Activated naive CD4-positive, alpha-beta T cell treated with anti-CD3 and anti-CD28 coated beads, Interleukin-2, amount 50 U/mL, for 72 hours (primary cell): ENCODE data around the gene LIMD2. TPM values are rescaled to one million over a fixed set of nuclear protein-coding genes. Genes with fewer than 3 reads are reported as not detected.

ENCODE experiments used
- ATAC-seq, 2 donors: fragments of 150-1000 bp; cut with Tn5 transposase; 2 replicates each; pipeline ENCODE4 v1.10.0; 2021; ENCODE audit warnings: mild to moderate bottlenecking in 2 of 2, moderate library complexity in 2 of 2
- DNase-seq, 2 donors: peaks; one replicate each; pipeline ENCODE4 v3.0.0; 2021 to 2022; ENCODE audit warnings: low spot score in 2 of 2
- H3K27ac Mint-ChIP-seq, 2 donors: one replicate each; pipeline ENCODE4 v1.8.0; 2022; ENCODE audit warnings: mild to moderate bottlenecking in 2 of 2, mixed read lengths in 2 of 2
- H3K36me3 Mint-ChIP-seq, 2 donors: one replicate each; pipeline ENCODE4 v1.8.0; 2022; ENCODE audit warnings: mixed read lengths in 2 of 2
- H3K9me3 Mint-ChIP-seq, 2 donors: one replicate each; pipeline ENCODE4 v1.8.0; 2022; ENCODE audit warnings: mixed read lengths in 2 of 2
- total RNA-seq, 2 donors: library from RNA; stranded (reverse); gene quantifications; one replicate each; pipeline ENCODE4 v1.2.3, GENCODE V29; 2022

Gene LIMD2
- total RNA-seq, 2 donors from 2014 or later: 76.7 to 166 TPM

DNA sequence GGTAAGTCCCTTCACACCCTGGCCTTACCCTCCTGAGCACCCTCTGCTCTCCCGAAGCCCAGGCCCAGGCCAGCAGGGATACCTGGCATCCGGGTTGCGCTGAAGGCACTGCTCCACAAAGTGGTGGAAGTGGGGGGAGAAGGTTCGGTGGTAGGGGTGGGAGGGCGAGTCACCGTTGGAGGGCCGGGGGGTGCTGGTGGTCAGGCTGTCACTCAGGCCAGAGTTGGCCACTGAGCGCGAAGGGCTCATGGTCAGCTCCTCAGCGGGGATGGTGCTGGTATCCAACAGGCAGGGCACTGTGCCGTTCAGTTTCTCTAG is 4.3 kb upstream of the LIMD2 start:
- DNase-seq (no peak), ATAC-seq (no peak)
- peaks cover 22 to 28% of the 10 kb centered on the region in 2 donors for H3K36me3 Mint-ChIP-seq
- peak overlapping the region; percentile 36 to 94 for H3K27ac Mint-ChIP-seq
- H3K9me3 Mint-ChIP-seq: no peaks in the 10 kb centered on the region

DNA sequence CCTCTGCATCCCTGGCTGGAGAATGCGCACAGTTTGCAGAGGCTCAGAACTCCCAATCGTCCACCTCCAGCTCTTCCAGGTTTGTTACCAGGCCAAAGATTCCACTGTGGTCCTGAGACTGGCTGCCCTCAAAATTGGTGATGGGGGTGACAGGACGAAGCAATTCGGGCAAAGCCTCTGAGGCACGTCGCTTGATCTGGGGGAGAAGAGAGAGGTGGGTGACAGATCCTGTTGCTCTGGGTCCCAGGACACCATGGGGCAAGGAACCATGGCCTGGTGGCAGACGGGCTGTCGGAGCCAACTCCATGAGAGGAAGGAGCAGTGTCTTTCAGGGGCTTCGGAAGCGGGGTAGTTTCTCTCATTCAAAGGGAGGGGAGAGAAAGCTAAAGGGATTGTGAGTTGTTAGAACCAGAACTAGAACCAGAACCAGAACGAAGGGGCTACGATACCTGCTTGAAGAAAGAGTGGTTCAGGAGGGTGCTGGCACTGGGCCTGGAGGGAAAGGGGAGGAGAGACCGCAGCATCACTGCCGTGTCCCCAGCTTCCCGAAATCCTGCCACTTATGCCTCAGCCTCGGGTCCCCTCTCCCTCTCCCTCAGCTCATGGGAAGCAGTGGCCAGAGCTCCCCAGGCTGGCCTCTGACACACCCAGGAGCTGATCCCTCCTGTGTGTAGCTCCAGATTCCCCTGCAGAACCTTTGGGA is 3.8 kb upstream of the LIMD2 start:
- Mint-ChIP-seq H3K27ac (peak overlapping the region; percentile 94 to 97), H3K9me3 (no peaks in the 10 kb centered on the region), H3K36me3 (peaks cover 17 to 23% of the 10 kb centered on the region in 2 donors)
- DNase-seq (no peak), ATAC-seq (no peak)

GRCh38 chr17:63703029-63703428 is 3.1 kb upstream of the LIMD2 start:
- Mint-ChIP-seq H3K9me3 (no peaks in the 10 kb centered on the region), H3K36me3 (peaks cover 15 to 25% of the 10 kb centered on the region in 2 donors), H3K27ac (peak overlapping the region; percentile 94 to 97)
- no peak for DNase-seq
- no peak for ATAC-seq

GRCh38 chr17:63702721-63703015 is 2.7 kb upstream of the LIMD2 start:
- H3K36me3 Mint-ChIP-seq: peaks cover 19 to 28% of the 10 kb centered on the region in 2 donors
- H3K9me3 Mint-ChIP-seq: no peaks in the 10 kb centered on the region

GRCh38 chr17:63701868-63702720 is 2.2 kb upstream of the LIMD2 start:
- peak overlapping the region; percentile 94 to 97 for H3K27ac Mint-ChIP-seq
- ATAC-seq (peak; percentile 20 to 52), DNase-seq (peak; percentile 62 to 81)
- peaks cover 25 to 34% of the 10 kb centered on the region in 2 donors for H3K36me3 Mint-ChIP-seq
- no peaks in the 10 kb centered on the region for H3K9me3 Mint-ChIP-seq

More at GRCh38 chr17:63702721-63703015, 2.7 kb upstream of the LIMD2 start:
- ATAC-seq: no peak
- DNase-seq: peak in 1 of 2 donors; percentile 55
- H3K27ac Mint-ChIP-seq: peak overlapping the region; percentile 94 to 97

- ATAC-seq: no peak
- peaks cover 31 to 40% of the 10 kb centered on the region in 2 donors for H3K36me3 Mint-ChIP-seq
Observed at GRCh38 chr17:63701456-63701820, 1.5 kb upstream of the LIMD2 start.

GRCh38 chr17:63700528-63701455 is 867 bp upstream of the LIMD2 start:
- H3K27ac Mint-ChIP-seq: peak overlapping the region; percentile 94 to 97
- ATAC-seq (peak; percentile 2 to 3), DNase-seq (peak; percentile 51 to 77)
- peaks cover 31 to 44% of the 10 kb centered on the region in 2 donors for H3K36me3 Mint-ChIP-seq
- no peaks in the 10 kb centered on the region for H3K9me3 Mint-ChIP-seq

More at GRCh38 chr17:63701456-63701820, 1.5 kb upstream of the LIMD2 start:
- Mint-ChIP-seq H3K27ac (peak overlapping the region; percentile 94 to 97), H3K9me3 (no peaks in the 10 kb centered on the region)
- no peak for DNase-seq

DNA sequence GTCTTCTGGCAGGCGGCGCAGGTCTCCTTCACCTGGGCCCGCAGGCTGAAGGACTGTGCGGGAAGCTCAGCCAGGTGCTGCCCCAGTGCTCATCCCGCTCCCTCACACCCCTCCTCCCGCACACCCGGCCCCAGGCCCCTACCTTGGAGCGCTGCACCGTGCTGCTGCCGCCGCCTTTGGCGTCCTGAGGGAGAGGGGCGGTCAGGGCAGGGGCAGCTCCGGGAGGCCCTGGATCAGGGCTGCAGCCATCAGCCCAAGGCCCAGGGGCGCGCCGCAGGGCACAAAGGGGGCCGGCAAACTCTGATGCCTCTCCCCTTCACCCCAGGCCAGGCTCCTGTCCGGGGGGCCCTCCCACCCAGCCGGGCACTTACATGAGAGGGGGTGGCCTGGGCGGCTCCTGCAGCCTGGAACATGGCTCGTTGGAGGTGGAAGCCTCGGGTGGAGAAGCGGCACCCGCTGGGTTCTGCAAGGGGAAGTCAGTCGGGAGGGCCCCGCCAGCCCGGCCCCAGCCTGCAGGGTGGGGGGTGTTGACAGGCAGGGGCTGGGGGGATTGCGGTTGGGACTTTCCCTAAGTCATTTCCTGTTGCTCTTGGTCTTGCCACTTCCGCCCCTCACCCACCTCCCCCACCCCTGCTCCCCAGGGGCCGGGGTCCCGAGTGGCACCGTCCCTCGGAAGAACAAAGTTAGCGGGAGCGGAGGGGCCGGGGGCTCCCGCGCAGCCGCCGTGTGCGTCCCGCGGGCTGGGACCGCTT is 863 bp downstream of the LIMD2 start:
- ATAC-seq (peak; percentile 16 to 20), DNase-seq (peak; percentile 70 to 87)
- peaks cover 31 to 44% of the 10 kb centered on the region in 2 donors for H3K36me3 Mint-ChIP-seq
- H3K9me3 Mint-ChIP-seq: no peaks in the 10 kb centered on the region
- peak overlapping the region; percentile 84 to 92 for H3K27ac Mint-ChIP-seq

- peak in 1 of 2 donors; percentile 1 for ATAC-seq
- Mint-ChIP-seq H3K9me3 (no peaks in the 10 kb centered on the region), H3K36me3 (peaks cover 31 to 44% of the 10 kb centered on the region in 2 donors), H3K27ac (peak overlapping the region; percentile 75 to 92)
- peak in 1 of 2 donors; percentile 45 for DNase-seq
Observed at GRCh38 chr17:63698381-63698885, 1.5 kb downstream of the LIMD2 start.

DNA sequence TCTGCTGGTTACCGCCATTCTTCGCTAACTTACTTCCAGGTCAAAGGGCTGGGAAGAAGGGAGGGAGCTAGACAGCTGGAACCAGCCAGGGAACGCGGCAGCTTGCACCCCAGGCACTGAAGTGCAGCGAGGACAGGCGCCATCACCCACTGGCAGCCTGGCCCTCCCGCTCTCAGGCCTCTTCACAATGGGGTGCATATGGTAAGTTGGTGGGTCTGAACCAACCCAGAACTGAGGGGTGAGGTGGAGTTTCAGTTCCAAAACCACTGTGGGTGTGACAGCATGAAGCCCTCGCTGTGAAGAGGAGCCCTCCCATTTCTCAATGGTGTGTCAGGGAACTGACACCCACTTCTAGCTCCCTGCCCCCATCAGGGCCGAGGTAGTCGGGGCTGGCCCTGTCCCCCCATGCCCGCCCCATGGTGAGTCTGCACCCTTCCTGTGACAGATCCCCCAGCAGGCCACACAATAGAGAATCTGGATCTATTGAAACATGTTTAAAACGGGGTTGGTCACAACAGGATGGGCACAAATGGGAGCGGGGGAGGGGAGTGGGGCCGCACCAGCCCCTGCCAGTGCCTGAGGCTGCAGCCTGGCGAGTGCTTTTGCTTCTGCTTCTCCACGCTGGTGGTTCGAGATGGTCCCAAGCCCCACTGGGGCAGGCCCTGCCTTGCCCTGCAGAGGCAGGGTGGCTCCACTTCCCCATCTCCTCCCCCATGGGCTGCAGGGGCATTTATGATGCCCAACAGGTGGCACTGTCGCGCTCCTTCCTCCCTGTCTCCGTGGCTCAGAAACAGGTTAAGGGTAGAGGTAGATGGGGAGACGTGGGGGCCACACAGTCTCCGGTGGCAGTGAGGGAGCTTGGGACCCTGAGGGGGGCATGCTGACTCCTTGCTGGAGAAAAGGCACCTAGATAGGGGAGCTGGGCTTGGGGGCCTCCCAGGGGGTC is 2.3 kb downstream of the LIMD2 start:
- no peaks in the 10 kb centered on the region for H3K9me3 Mint-ChIP-seq
- peak; percentile 78 to 83 for DNase-seq
- peak; percentile 48 to 51 for ATAC-seq
- H3K27ac Mint-ChIP-seq: peak overlapping the region; percentile 75 to 92
- peaks cover 27 to 37% of the 10 kb centered on the region in 2 donors for H3K36me3 Mint-ChIP-seq

- peaks cover 22 to 28% of the 10 kb centered on the region in 2 donors for H3K36me3 Mint-ChIP-seq
- H3K9me3 Mint-ChIP-seq: no peaks in the 10 kb centered on the region
- DNase-seq: peak in 1 of 2 donors; percentile 34
- H3K27ac Mint-ChIP-seq: peak overlapping the region; percentile 75 to 92
- no peak for ATAC-seq
Observed at GRCh38 chr17:63696381-63696961, 3.5 kb downstream of the LIMD2 start.

GRCh38 chr17:63695889-63696288 is 4.0 kb downstream of the LIMD2 start:
- Mint-ChIP-seq H3K27ac (peak overlapping the region; percentile 75 to 92), H3K9me3 (no peaks in the 10 kb centered on the region), H3K36me3 (peaks cover 16 to 27% of the 10 kb centered on the region in 2 donors)
- ATAC-seq (no peak), DNase-seq (no peak)

DNA sequence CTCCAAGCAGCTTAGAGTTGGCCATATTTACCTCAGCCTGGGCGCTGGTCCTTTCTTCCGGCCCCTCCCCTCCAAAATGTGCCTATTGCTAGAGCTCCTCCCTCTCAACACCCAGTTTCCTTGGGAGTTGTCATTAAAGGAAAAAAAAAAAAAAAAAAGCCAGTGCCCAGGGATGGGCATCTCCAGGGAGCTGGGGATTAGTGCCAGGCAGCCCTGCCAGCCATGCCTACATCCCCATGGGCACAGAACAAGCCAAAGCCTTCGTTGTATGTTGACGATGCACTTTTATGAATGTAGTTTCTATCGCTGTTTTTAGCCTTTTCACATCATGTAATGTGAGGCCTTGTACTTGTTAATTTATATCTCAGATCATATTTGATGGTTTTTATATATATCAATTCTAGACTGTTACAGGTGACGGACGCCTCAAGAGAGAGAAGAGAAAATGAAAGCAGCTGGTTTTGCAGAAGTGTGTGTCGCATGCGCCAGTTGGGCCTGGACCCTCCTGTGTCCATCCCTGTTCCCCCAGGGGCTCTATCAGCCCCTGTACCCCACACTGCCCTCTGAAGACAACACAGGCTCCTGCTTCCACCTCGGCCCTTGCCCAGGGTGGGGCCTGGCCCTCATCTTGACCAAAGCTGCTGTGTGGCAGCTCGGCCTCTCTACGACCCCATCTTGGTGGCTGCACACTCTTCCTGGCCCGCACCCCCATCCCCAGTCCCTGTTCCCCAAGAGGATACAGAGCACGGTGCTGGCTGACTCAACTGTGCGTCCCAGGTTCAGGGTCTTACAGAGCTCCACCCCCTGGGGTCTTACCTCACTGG is 4.8 kb downstream of the LIMD2 start:
- Mint-ChIP-seq H3K27ac (peak overlapping the region; percentile 81 to 92), H3K36me3 (peaks cover 16 to 29% of the 10 kb centered on the region in 2 donors), H3K9me3 (no peaks in the 10 kb centered on the region)
- DNase-seq (no peak), ATAC-seq (no peak)
